ENCODE data around the gene APOBEC3A. TPM values are rescaled to one million over a fixed set of nuclear protein-coding genes. Genes with fewer than 3 reads are reported as not detected.

The APOBEC3A gene
- total and polyA plus RNA-seq, 2 of the 13 experiments (the other 11 are each of a cell fraction or from before 2014, with no cell fraction given), result not detected

DNA sequence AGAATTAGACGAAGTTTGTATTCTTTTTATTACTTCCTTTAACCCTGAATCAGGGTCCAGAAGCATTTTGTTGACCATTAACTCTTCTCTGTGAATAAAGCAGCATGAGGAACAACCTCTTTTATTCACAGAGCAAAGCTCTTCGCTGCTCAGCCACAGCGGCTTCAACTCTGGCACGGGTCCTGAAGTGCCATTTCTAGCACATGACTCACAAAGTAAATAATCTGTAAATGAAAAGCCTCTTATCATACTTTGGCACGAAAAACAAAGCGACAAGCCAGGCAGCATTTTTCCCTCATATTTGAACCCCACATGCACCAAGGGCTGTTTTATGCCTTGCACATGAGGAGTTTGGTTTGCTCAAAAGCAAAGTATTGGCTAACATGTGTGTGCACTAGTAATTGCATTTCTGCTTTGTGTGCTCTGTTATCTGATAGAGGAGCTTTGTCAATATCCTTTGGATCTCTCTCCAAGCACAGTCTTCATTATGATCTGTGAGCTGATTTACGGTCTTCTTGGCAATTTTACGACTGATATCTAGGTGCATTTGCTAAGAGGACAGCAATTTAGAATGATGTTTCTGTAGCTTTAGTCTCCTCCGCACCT, 33.0 kb upstream of the APOBEC3A start (continued):
- TF ChIP-seq EEA1 (CRISPR knock-in tag; IDR thresholded peaks at IDR 0.05; ENCODE audit: borderline replicate concordance) (no peak), CAMTA2 (CRISPR knock-in tag; IDR thresholded peaks at IDR 0.05; ENCODE audit: borderline replicate concordance) (no peak), ZBTB7A (CRISPR knock-in tag; IDR thresholded peaks at IDR 0.05) (no peak), CC2D1A (CRISPR knock-in tag; IDR thresholded peaks at IDR 0.05) (no peak), ZNF280D (CRISPR knock-in tag; IDR thresholded peaks at IDR 0.05) (0 out of 2 replicates have a peak, but pooled peaks have one; percentile 31), U2AF2 (IDR thresholded peaks at IDR 0.05; ENCODE audit: low read depth, low read length) (no peak), NFAT5 (CRISPR knock-in tag; IDR thresholded peaks at IDR 0.05) (no peak), ZNF331 (CRISPR knock-in tag; IDR thresholded peaks at IDR 0.05) (peak; percentile 42; the same call in 1 of the 2 replicates), ZNF180 (CRISPR knock-in tag; IDR thresholded peaks at IDR 0.05; ENCODE audit: borderline replicate concordance, low read depth) (no peak), ZNF577 (CRISPR knock-in tag; IDR thresholded peaks at IDR 0.05; ENCODE audit: borderline replicate concordance, low read depth) (no peak), ZNF501 (CRISPR knock-in tag; IDR thresholded peaks at IDR 0.05) (peak; percentile 45; the same call in 1 of the 2 replicates)
- TF ChIP-seq, protein P1, sequence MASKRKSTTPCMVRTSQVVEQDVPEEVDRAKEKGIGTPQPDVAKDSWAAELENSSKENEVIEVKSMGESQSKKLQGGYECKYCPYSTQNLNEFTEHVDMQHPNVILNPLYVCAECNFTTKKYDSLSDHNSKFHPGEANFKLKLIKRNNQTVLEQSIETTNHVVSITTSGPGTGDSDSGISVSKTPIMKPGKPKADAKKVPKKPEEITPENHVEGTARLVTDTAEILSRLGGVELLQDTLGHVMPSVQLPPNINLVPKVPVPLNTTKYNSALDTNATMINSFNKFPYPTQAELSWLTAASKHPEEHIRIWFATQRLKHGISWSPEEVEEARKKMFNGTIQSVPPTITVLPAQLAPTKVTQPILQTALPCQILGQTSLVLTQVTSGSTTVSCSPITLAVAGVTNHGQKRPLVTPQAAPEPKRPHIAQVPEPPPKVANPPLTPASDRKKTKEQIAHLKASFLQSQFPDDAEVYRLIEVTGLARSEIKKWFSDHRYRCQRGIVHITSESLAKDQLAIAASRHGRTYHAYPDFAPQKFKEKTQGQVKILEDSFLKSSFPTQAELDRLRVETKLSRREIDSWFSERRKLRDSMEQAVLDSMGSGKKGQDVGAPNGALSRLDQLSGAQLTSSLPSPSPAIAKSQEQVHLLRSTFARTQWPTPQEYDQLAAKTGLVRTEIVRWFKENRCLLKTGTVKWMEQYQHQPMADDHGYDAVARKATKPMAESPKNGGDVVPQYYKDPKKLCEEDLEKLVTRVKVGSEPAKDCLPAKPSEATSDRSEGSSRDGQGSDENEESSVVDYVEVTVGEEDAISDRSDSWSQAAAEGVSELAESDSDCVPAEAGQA (IDR thresholded peaks at IDR 0.05; ENCODE audit: low read depth), result no peak
- TF ChIP-seq, protein P1 (CRISPR knock-in tag; IDR thresholded peaks at IDR 0.05; ENCODE audit: borderline replicate concordance), result no peak; the same call in 1 of the 2 replicates
